Measurements from ENCODE around the gene TNFAIP1. TPM values are rescaled to one million over a fixed set of nuclear protein-coding genes. Genes with fewer than 3 reads are reported as not detected.
"Not testable (repeated sequence)": the region's sequence is repeated elsewhere in the genome, so short reads cannot be mapped to it uniquely, and the experiment has no call there.

TNFAIP1 gene
- 104 TPM for total RNA-seq (ENCODE audit: unreplicated experiment)
- long read RNA-seq, transcript TNFAIP1-201 (7 exons, 3,627 nt) = major isoform, 22 of 29 reads
- long read RNA-seq, partial matches to known transcripts = 1 of 29 reads
- long read RNA-seq, other reads (novel, unspliced or antisense) = 6 of 29 reads

GRCh38 chr17:28335201-28335958 lies at the start of gene TNFAIP1, which contains the start of gene IFT20:
TNFAIP1 (plus strand) TSS chr17:28335761; CDS start chr17:28339522, 3,761 bp downstream.
IFT20 (minus strand) TSS chr17:28335472; CDS start chr17:28331985, 3,487 bp downstream.
- Mint-ChIP-seq H3K36me3 (ENCODE audit: low read depth, unreplicated experiment) (peaks cover 27% of the 10 kb centered on the region), H3K4me3 (ENCODE audit: unreplicated experiment) (peak within 1 kb of the TSS; percentile 99), H3K27me3 (ENCODE audit: unreplicated experiment) (peaks cover 26% of the 10 kb centered on the region), H3K4me1 (ENCODE audit: unreplicated experiment) (peaks cover 60% of the 10 kb centered on the region), H3K9me3 (ENCODE audit: unreplicated experiment) (no peaks in the 10 kb centered on the region), H3K27ac (ENCODE audit: unreplicated experiment) (peak within 1 kb of the TSS; percentile 100)
- TF ChIP-seq CTCF (IDR thresholded peaks at IDR 0.05; ENCODE audit: unreplicated experiment) = no peak
- DNase-seq (ENCODE audit: low spot score) = peak; percentile 96

GRCh38 chr17:28285965-28286364 lies 49.6 kb upstream of the TNFAIP1 start:
- Mint-ChIP-seq H3K4me3 (ENCODE audit: unreplicated experiment) (no peak overlapping the region), H3K27ac (ENCODE audit: unreplicated experiment) (no peak overlapping the region), H3K36me3 (ENCODE audit: low read depth, unreplicated experiment) (no peaks in the 10 kb centered on the region), H3K4me1 (ENCODE audit: unreplicated experiment) (no peaks in the 10 kb centered on the region), H3K9me3 (ENCODE audit: unreplicated experiment) (no peaks in the 10 kb centered on the region), H3K27me3 (ENCODE audit: unreplicated experiment) (no peaks in the 10 kb centered on the region)
- no peak for DNase-seq (ENCODE audit: low spot score)
- no peak for TF ChIP-seq CTCF (IDR thresholded peaks at IDR 0.05; ENCODE audit: unreplicated experiment)

GRCh38 chr17:28290703-28291102 lies 44.9 kb upstream of the TNFAIP1 start:
- Mint-ChIP-seq H3K4me3 (ENCODE audit: unreplicated experiment) (no peak overlapping the region), H3K9me3 (ENCODE audit: unreplicated experiment) (no peaks in the 10 kb centered on the region), H3K36me3 (ENCODE audit: low read depth, unreplicated experiment) (no peaks in the 10 kb centered on the region), H3K27me3 (ENCODE audit: unreplicated experiment) (no peaks in the 10 kb centered on the region), H3K4me1 (ENCODE audit: unreplicated experiment) (no peaks in the 10 kb centered on the region), H3K27ac (ENCODE audit: unreplicated experiment) (no peak overlapping the region)
- TF ChIP-seq CTCF (IDR thresholded peaks at IDR 0.05; ENCODE audit: unreplicated experiment) = no peak
- DNase-seq (ENCODE audit: low spot score) = no peak

- no peaks in the 10 kb centered on the region for H3K9me3 Mint-ChIP-seq (ENCODE audit: unreplicated experiment)
These were observed 43.7 kb upstream of the TNFAIP1 start for GRCh38 chr17:28291780-28292330.

GRCh38 chr17:28292878-28293277 lies 42.7 kb upstream of the TNFAIP1 start:
- not testable (repeated sequence) for DNase-seq (ENCODE audit: low spot score); H3K4me3 Mint-ChIP-seq (ENCODE audit: unreplicated experiment); H3K9me3 Mint-ChIP-seq (ENCODE audit: unreplicated experiment); H3K27me3 Mint-ChIP-seq (ENCODE audit: unreplicated experiment); H3K27ac Mint-ChIP-seq (ENCODE audit: unreplicated experiment); H3K4me1 Mint-ChIP-seq (ENCODE audit: unreplicated experiment); H3K36me3 Mint-ChIP-seq (ENCODE audit: low read depth, unreplicated experiment)

More at GRCh38 chr17:28291780-28292330, 43.7 kb upstream of the TNFAIP1 start:
- no peak overlapping the region for H3K4me3 Mint-ChIP-seq (ENCODE audit: unreplicated experiment)
- no peaks in the 10 kb centered on the region for H3K27me3 Mint-ChIP-seq (ENCODE audit: unreplicated experiment)
- DNase-seq (ENCODE audit: low spot score) = no peak
- H3K27ac Mint-ChIP-seq (ENCODE audit: unreplicated experiment) = no peak overlapping the region
- H3K4me1 Mint-ChIP-seq (ENCODE audit: unreplicated experiment) = no peaks in the 10 kb centered on the region
- no peaks in the 10 kb centered on the region for H3K36me3 Mint-ChIP-seq (ENCODE audit: low read depth, unreplicated experiment)
- no peak for TF ChIP-seq CTCF (IDR thresholded peaks at IDR 0.05; ENCODE audit: unreplicated experiment)

Measured in endothelial cell (in vitro differentiated cells).